ENCODE measurements around the gene TRPT1. TPM values are rescaled to one million over a fixed set of nuclear protein-coding genes. Genes with fewer than 3 reads are reported as not detected.

TRPT1 gene
- total RNA-seq, 1 donor from 2014 or later = 42.2 TPM

- no peaks in the 10 kb centered on the region for H3K36me3 Mint-ChIP-seq (ENCODE audit: low read depth)
- DNase-seq (ENCODE audit: low spot score) = no peak
- no peak overlapping the region for H3K4me3 Mint-ChIP-seq (ENCODE audit: unreplicated experiment)
- no peak overlapping the region for H3K27ac Mint-ChIP-seq (ENCODE audit: unreplicated experiment)
- H3K9me3 Mint-ChIP-seq (ENCODE audit: low read depth) = no peaks in the 10 kb centered on the region
- no peak for TF ChIP-seq CTCF (IDR thresholded peaks at IDR 0.05)
- H3K27me3 Mint-ChIP-seq (ENCODE audit: low read depth) = no peaks in the 10 kb centered on the region
- no peaks in the 10 kb centered on the region for H3K4me1 Mint-ChIP-seq (ENCODE audit: low read depth)
These were observed 9.1 kb downstream of the TRPT1 start for GRCh38 chr11:64216879-64217278.

GRCh38 chr11:64211181-64211872 is 14.7 kb downstream of the TRPT1 start:
- Mint-ChIP-seq H3K36me3 (ENCODE audit: low read depth) (peaks cover 1% of the 10 kb centered on the region), H3K4me1 (ENCODE audit: low read depth) (peaks cover 11% of the 10 kb centered on the region), H3K27ac (ENCODE audit: unreplicated experiment) (no peak overlapping the region), H3K9me3 (ENCODE audit: low read depth) (no peaks in the 10 kb centered on the region), H3K27me3 (ENCODE audit: low read depth) (no peaks in the 10 kb centered on the region), H3K4me3 (ENCODE audit: unreplicated experiment) (no peak overlapping the region)
- TF ChIP-seq CTCF (IDR thresholded peaks at IDR 0.05) = no peak
- DNase-seq (ENCODE audit: low spot score) = no peak

GRCh38 chr11:64210301-64211020 is 15.5 kb downstream of the TRPT1 start:
- Mint-ChIP-seq H3K27me3 (ENCODE audit: low read depth) (no peaks in the 10 kb centered on the region), H3K4me3 (ENCODE audit: unreplicated experiment) (no peak overlapping the region), H3K36me3 (ENCODE audit: low read depth) (peaks cover 3% of the 10 kb centered on the region), H3K4me1 (ENCODE audit: low read depth) (peaks cover 11% of the 10 kb centered on the region), H3K9me3 (ENCODE audit: low read depth) (no peaks in the 10 kb centered on the region), H3K27ac (ENCODE audit: unreplicated experiment) (no peak overlapping the region)
- no peak for DNase-seq (ENCODE audit: low spot score)
- TF ChIP-seq CTCF (IDR thresholded peaks at IDR 0.05) = no peak

GRCh38 chr11:64209563-64209843 is 16.5 kb downstream of the TRPT1 start:
- Mint-ChIP-seq H3K4me3 (ENCODE audit: unreplicated experiment) (no peak overlapping the region), H3K27me3 (ENCODE audit: low read depth) (no peaks in the 10 kb centered on the region), H3K27ac (ENCODE audit: unreplicated experiment) (no peak overlapping the region), H3K4me1 (ENCODE audit: low read depth) (peaks cover 13% of the 10 kb centered on the region), H3K36me3 (ENCODE audit: low read depth) (peaks cover 6% of the 10 kb centered on the region), H3K9me3 (ENCODE audit: low read depth) (no peaks in the 10 kb centered on the region)
- DNase-seq (ENCODE audit: low spot score) = no peak
- no peak for TF ChIP-seq CTCF (IDR thresholded peaks at IDR 0.05)

- Mint-ChIP-seq H3K27me3 (ENCODE audit: low read depth) (no peaks in the 10 kb centered on the region), H3K9me3 (ENCODE audit: low read depth) (no peaks in the 10 kb centered on the region), H3K4me3 (ENCODE audit: unreplicated experiment) (no peak overlapping the region), H3K27ac (ENCODE audit: unreplicated experiment) (no peak overlapping the region), H3K36me3 (ENCODE audit: low read depth) (peaks cover 10% of the 10 kb centered on the region), H3K4me1 (ENCODE audit: low read depth) (peaks cover 19% of the 10 kb centered on the region)
- DNase-seq (ENCODE audit: low spot score) = no peak
- no peak for TF ChIP-seq CTCF (IDR thresholded peaks at IDR 0.05)
These were observed 17.0 kb downstream of the TRPT1 start for GRCh38 chr11:64208796-64209562.

All from chondrocyte (in vitro differentiated cells).